Amniotic stem cell (primary cell): ENCODE results near the gene GCNT2.
"Not testable (repeated sequence)": the region's sequence is repeated elsewhere in the genome, so short reads cannot be mapped to it uniquely, and the experiment has no call there.

Experiments
- DNase-seq: peaks from one replicate; lab custom pipeline; 2025; lab: John Stamatoyannopoulos, UW

The GCNT2 gene

DNA sequence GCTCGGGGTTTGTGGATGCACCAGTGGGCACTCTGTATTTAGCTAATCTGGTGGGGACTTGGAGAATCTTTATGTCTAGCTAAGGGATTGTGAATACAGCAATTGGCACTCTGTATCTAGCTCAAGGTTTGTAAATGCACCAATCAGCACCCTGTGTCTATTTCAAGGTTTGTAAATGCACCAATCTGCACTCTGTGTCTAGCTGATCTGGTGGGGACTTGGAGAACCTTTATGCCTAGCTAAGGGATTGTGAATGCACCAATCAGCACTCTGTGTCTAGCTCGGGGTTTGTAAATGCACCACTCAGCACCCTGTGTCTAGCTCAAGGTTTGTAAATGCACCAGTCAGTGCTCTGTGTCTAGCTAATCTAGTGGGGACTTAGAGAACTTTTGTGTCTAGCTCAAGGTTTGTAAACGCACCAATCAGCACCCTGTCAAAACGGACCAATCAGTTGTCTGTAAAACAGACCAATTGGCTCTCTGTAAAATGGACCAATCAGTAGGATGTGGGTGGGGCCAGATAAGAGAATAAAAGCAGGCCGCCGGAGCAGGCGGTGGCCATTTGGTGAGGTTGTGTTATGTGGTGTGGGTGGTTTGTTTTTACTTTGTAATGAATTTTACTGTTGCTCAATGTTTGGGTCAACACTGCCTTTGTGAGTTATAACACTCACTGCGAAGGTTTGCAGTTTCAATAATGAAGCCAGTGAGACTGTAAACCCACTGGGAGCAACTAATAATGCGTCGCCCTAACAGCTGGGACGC is 139.5 kb downstream of the GCNT2 start:
- not testable (repeated sequence) for DNase-seq

DNA sequence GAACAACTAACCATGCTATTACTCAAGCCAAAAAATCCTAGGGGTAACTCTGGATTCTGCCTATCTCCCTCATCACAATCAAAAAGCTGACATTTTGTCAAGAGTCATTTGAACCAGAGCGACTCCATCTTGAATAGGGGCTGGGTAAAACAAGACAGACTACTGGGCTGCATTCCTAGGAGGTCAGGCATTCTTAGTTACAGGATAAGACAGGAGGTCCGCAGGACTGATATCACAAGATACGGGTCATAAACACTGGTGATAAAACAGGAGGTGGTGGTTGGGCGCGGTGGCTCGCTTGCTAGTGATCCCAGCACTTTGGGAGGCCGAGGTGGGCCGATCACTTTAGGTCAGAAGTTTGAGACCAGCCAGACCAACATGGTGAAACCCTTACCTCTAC is 141.1 kb downstream of the GCNT2 start:
- DNase-seq = no peak

DNA sequence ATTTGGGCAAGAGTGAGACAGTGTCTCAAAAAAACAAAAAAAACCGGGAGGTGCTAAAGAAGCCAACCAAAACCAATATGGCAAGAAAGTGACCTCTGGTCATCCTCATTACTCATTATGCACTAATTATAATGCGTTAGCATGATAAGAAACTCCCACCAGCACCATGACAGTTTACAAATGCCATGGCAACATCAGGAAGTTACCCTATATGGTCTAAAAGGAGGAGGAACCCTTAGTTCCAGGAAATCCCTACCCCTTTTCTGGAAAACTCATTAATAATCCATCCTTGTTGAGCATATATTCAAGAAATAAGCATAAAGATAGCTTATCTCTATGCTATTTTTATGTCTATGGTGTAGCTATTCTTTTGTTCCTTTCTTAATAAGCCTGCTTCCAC is 141.6 kb downstream of the GCNT2 start:
- DNase-seq = no peak

DNA sequence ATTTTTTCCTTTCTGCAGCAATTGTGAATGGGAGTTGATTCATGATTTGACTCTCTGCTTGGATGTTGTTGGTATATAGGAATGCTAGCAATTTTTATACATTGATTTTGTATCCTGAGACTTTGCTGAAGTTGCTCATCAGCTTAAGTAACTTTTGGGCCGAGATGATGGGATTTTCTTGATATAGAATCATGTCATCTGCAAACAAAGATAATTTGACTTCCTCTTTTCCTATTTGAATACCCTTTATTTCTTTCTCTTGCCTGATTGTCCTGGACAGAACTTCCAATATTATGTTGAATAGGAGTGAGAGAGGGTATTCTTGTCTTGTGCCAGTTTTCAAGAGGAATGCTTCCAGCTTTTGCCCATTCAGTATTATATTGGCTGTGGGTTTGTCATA is 144.4 kb downstream of the GCNT2 start:
- not testable (repeated sequence) for DNase-seq

DNA sequence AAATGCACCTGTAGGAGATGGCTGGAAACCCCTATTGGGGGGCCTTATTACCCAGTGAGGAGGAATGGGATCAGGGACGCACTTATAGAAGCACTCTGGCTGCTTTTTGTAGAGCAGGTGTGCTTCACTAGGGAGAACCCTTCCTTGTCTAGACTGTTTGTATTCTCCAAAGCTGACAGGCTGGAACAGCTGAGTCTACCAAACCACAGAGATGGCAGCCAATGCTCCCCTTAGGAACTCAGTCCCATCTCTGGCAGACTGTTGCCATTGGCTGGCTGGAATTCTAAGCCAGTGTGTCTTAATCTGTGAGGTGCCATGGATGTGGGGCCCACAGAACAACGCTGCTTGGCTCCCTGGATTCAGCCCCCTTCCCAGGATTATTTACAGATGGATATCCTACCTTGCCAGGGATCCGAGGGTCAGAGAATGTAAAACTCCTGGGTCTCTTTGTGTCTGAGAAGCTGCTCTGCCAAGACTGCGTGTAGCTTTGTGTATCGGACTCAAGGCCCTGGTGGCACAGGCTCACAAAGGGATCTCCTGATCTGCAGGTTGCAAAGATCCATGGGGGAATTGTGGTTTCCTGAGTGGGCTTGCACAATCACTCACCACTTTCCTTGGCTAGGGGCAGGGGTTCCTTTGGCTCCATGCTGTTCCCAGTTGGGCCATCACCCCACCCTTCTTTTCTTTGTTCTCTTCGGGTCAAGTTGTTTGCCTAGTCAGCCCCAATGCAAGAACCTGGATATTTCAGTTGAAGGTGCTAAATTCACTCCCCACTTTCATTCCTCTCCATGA is 147.2 kb downstream of the GCNT2 start:
- DNase-seq = no peak

DNA sequence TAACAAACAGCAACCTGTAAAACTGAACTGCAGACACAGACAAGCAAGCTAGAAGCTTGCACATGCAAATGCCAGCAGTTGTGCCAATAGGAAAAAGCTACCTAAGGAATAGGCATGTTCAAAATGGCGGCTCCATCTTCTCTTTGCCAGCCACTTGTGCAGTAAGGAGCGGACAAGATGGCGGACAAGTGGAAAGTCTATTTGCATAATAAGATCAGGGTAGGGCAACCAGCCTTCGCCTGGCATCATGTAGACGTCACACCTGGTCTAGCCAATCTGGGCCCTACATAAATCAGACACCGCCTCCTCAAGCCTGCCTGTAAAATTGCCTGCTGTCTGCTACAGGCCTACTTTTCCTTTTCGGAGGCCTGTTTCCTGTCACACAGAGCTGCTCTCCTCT is 155.3 kb downstream of the GCNT2 start:
- DNase-seq = no peak

DNA sequence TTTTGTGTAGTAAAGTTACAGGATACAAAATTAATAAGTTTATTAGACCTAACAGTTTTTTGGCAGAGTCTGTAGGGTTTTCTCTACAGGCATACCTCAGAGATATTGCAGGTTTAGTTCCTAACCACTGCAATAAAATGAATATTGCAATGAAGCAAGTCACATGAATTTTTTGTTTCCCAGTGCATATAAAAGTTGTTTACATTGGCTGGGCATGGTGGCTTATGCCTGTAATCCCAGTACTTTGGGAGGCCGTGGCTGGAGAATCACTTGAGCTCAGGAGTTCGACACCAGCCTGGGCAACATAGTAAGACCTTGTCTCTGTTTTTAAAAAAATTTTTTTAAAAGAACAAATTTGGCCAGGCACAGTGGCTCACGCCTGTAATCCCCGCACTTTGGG is 157.3 kb downstream of the GCNT2 start:
- no peak for DNase-seq
